OCI-LY1 (cell line): ENCODE measurements around the gene ARMH1.

ENCODE experiments used
- CTCF ChIP-seq: fragments of 200-600 bp; sonication (generic), shearing (Covaris generic); IDR thresholded peaks from 2 replicates; pipeline ENCODE4 v1.5.1; 2017; ENCODE audit warnings: mild to moderate bottlenecking, antibody characterized with exemption, low read length, moderate library complexity, mixed read lengths
- EZH2 ChIP-seq: fragments of 200-600 bp; sonication (generic), shearing (Covaris generic); IDR thresholded peaks from 2 replicates; pipeline ENCODE4 v1.8.0; 2017; ENCODE audit warnings: borderline replicate concordance, mixed run types, mild to moderate bottlenecking, antibody characterized with exemption, low read length, moderate library complexity, mixed read lengths

DNA sequence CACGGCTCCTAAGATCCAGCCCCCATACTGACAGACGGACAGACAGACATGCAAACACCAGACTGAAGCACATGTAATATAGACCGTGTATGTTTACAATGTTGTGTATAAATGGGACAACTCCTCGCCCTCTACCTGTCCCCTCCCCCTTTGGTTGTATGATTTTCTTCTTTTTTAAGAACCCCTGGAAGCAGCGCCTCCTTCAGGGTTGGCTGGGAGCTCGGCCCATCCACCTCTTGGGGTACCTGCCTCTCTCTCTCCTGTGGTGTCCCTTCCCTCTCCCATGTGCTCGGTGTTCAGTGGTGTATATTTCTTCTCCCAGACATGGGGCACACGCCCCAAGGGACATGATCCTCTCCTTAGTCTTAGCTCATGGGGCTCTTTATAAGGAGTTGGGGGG, 23.4 kb upstream of the ARMH1 start:
- no peak for TF ChIP-seq CTCF
- TF ChIP-seq EZH2, result no peak
